ENCODE results near the gene MGAM2. TPM values are rescaled to one million over a fixed set of nuclear protein-coding genes. Genes with fewer than 3 reads are reported as not detected.

The MGAM2 gene
- total and polyA plus RNA-seq, 2 of the 13 experiments (the other 11 are each of a cell fraction or from before 2014, with no cell fraction given), result 0.29 TPM; not detected in 1

DNA sequence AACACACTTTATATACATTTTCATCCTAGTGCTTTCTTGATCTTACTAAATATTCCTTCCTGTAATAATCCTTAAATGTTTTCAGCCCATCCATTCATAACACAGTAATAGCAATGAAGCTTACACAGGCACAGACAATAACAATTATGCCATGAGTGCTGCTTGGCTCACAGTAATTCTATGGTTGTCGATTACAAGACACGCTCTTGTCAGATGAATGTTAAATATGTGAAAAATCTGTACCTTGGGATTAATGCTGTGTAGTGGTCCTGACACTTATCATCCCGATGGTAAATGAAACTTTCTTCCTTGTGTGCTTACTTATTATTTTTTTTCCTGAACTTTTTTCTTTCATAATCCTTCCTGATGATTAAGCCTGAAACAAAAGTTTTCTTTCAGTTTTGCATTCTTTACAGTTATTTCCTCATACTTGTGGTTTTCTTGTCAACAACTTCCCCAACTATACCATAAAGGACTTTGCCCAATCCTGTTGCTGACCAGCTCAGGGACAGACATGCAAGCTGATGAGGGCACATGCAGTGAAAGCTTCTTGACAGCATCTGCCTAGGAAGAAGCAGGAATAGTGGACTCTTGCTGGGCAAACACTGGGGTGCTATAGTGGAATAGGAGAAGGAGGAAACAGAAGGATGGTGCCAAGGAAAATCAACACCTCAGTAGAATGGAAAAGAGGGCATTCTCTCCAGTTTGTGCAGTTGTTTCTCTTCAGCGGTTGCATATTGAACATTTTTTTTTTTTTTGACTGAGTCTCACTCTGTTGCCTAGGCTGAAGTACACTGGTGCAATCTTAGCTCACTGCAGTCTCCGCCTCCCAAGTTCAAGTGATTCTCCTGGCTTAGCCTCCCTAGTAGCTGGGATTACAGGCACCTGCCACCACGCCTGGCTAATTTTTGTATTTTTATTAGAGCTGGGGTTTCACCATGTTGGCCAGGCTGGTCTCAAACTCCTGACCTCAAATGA is 6.7 kb upstream of the MGAM2 start (continued):
- TF ChIP-seq REL (CRISPR knock-in tag; conservative IDR thresholded peaks at IDR 0.05) (no peak), ZSCAN12 (CRISPR knock-in tag; IDR thresholded peaks at IDR 0.05) (no peak), GABPA (IDR thresholded peaks at IDR 0.05; ENCODE audit: low read depth, low read length) (no peak), GABPA (CRISPR knock-in tag; IDR thresholded peaks at IDR 0.05; ENCODE audit: low read depth) (no peak), RBFOX2 (IDR thresholded peaks at IDR 0.05; ENCODE audit: low read depth, low read length) (no peak), SOX5 (CRISPR knock-in tag; IDR thresholded peaks at IDR 0.05; ENCODE audit: borderline replicate concordance) (peak; percentile 89), FOXP4 (CRISPR knock-in tag; IDR thresholded peaks at IDR 0.05) (peak; percentile 81), CBX1 (IDR thresholded peaks at IDR 0.05; ENCODE audit: low read depth) (no peak), MXD1 (CRISPR knock-in tag; IDR thresholded peaks at IDR 0.05) (no peak), ZNF547 (CRISPR knock-in tag; IDR thresholded peaks at IDR 0.05) (no peak), SP2 (CRISPR knock-in tag; IDR thresholded peaks at IDR 0.05) (no peak), ISX (CRISPR knock-in tag; conservative IDR thresholded peaks at IDR 0.05) (no peak), KLF15 (CRISPR knock-in tag; IDR thresholded peaks at IDR 0.05; ENCODE audit: borderline replicate concordance) (no peak), ZNF878 (CRISPR knock-in tag; IDR thresholded peaks at IDR 0.05) (no peak), CCDC6 (CRISPR knock-in tag; IDR thresholded peaks at IDR 0.05) (no peak), SMYD3 (CRISPR knock-in tag; IDR thresholded peaks at IDR 0.05) (no peak), TEAD2 (CRISPR knock-in tag; IDR thresholded peaks at IDR 0.05) (no peak), MIER2 (CRISPR knock-in tag; IDR thresholded peaks at IDR 0.05) (no peak), ZNF572 (CRISPR knock-in tag; IDR thresholded peaks at IDR 0.05) (no peak), AGO1 (IDR thresholded peaks at IDR 0.05; ENCODE audit: low read depth, low read length, poor library complexity, severe bottlenecking) (no peak), NFE2L2 (IDR thresholded peaks at IDR 0.05; ENCODE audit: low read length) (no peak), PATZ1 (CRISPR knock-in tag; IDR thresholded peaks at IDR 0.05) (no peak), ZMYM2 (CRISPR knock-in tag; IDR thresholded peaks at IDR 0.05) (no peak), ZNF737 (CRISPR knock-in tag; IDR thresholded peaks at IDR 0.05; ENCODE audit: borderline replicate concordance) (no peak), THAP11 (CRISPR knock-in tag; IDR thresholded peaks at IDR 0.05) (no peak; the same call in 1 of the 2 replicates), ZNF556 (CRISPR knock-in tag; IDR thresholded peaks at IDR 0.05; ENCODE audit: borderline replicate concordance) (no peak)
- TF ChIP-seq, protein P1, sequence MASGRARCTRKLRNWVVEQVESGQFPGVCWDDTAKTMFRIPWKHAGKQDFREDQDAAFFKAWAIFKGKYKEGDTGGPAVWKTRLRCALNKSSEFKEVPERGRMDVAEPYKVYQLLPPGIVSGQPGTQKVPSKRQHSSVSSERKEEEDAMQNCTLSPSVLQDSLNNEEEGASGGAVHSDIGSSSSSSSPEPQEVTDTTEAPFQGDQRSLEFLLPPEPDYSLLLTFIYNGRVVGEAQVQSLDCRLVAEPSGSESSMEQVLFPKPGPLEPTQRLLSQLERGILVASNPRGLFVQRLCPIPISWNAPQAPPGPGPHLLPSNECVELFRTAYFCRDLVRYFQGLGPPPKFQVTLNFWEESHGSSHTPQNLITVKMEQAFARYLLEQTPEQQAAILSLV (CRISPR knock-in tag; IDR thresholded peaks at IDR 0.05; ENCODE audit: borderline replicate concordance), result no peak
